HCT116 (cell line): ENCODE data around the gene LIPH. TPM values are rescaled to one million over a fixed set of nuclear protein-coding genes. Genes with fewer than 3 reads are reported as not detected.

Experiments used
- ATAC-seq: fragments of 200-7000 bp; cut with Tn5 transposase; 2 replicates; pipeline ENCODE4 v1.9.1; 2020; ENCODE audit warnings: mild to moderate bottlenecking, moderate library complexity
- BruUV-seq: library from RNA; stranded (reverse); fragments of 400-500 nt; replicated peaks from 2 replicates; lab custom pipeline; 2021; lab: Mats Ljungman, UMichigan
- CTCF ChIA-PET: fragments of 300-600 bp; sonication (Branson Sonifier 250); formaldehyde crosslinking; loops from one replicate; lab custom pipeline; 2021; ENCODE audit warnings: antibody characterized with exemption; lab: Charles Lee
- POLR2A ChIA-PET: fragments of 300-600, 350-600 bp; sonication (Branson Sonifier 250); formaldehyde crosslinking; loops from one replicate; lab custom pipeline; 2021; ENCODE audit warnings: antibody characterized with exemption; lab: Charles Lee
- RAD21 ChIA-PET, 2 experiments: fragments of 300-600 bp; sonication (Branson Sonifier 250); formaldehyde crosslinking; loops; one replicate each; lab custom pipeline; 2023; ENCODE audit warnings: low total read pairs in 2 of 2; ENCODE audit not compliant: uncharacterized antibody in 2 of 2, unreplicated experiment in 2 of 2, low non-redundant PET in 1 of 2; lab: Charles Lee
- DNase-seq: peaks from one replicate; pipeline ENCODE4 v3.0.0-alpha.2; 2010; ENCODE audit warnings: low read depth, low spot score
- H2AFZ ChIP-seq: fragments of 200-600 bp; shearing (Covaris generic), sonication (generic); 2 replicates; pipeline ENCODE4 v1.6.1; 2017; ENCODE audit warnings: low read depth, mixed run types, mixed read lengths, antibody characterized with exemption, low read length; ENCODE audit not compliant: poor library complexity, severe bottlenecking
- H3K27ac ChIP-seq: 2 replicates; pipeline ENCODE4 v1.5.1; 2012; ENCODE audit warnings: low read depth, low read length
- H3K27me3 ChIP-seq: fragments of 200-600 bp; sonication (generic); 2 replicates; pipeline ENCODE4 v1.6.1; 2016; ENCODE audit warnings: mixed run types, low read length, mixed read lengths; ENCODE audit not compliant: insufficient read depth
- H3K36me3 ChIP-seq, 2 experiments: fragments of 200-500 bp in 1 of 2; fragments of 200-600 bp in 1 of 2; sonication (Bioruptor generic) in 1 of 2; sonication (generic) in 1 of 2; 2 replicates each; pipeline versions ENCODE4 v1.5.1 to v1.6.1; 2014 to 2016; ENCODE audit warnings: low read length in 2 of 2, inconsistent platforms in 1 of 2, mixed read lengths in 1 of 2, mixed run types in 1 of 2; ENCODE audit not compliant: insufficient read depth in 2 of 2, control insufficient read depth in 1 of 2
- H3K4me1 ChIP-seq, 2 experiments: fragments of 200-600 bp in 1 of 2; sonication (generic) in 1 of 2; 2 replicates each; pipeline versions ENCODE4 v1.5.1 to v1.6.1; 2012 to 2017; ENCODE audit warnings: low read length in 2 of 2, inconsistent platforms in 1 of 2, mild to moderate bottlenecking in 1 of 2, mixed read lengths in 1 of 2, mixed run types in 1 of 2, moderate library complexity in 1 of 2; ENCODE audit not compliant: insufficient read depth in 2 of 2, control insufficient read depth in 1 of 2
- H3K4me2 ChIP-seq: fragments of 200-600 bp; sonication (generic); 2 replicates; pipeline ENCODE4 v1.6.1; 2017; ENCODE audit warnings: mixed run types, low read length, mixed read lengths
- H3K4me3 ChIP-seq, 2 experiments: fragments of 200-600 bp in 1 of 2; sonication (generic) in 1 of 2; replicated peaks in 1 of 2; 2 replicates each; pipeline ENCODE4 v1.5.1; 2011 to 2016; ENCODE audit warnings: low read length in 2 of 2, control low read depth in 1 of 2, low read depth in 1 of 2, mild to moderate bottlenecking in 1 of 2, mixed read lengths in 1 of 2, mixed run types in 1 of 2
- H3K79me2 ChIP-seq: fragments of 200-600 bp; sonication (generic); 2 replicates; pipeline ENCODE4 v1.6.1; 2017; ENCODE audit warnings: mild to moderate bottlenecking, mixed run types, low read length, moderate library complexity, mixed read lengths; ENCODE audit not compliant: insufficient read depth
- H3K9ac ChIP-seq: fragments of 200-600 bp; sonication (generic); 2 replicates; pipeline ENCODE4 v1.6.1; 2016; ENCODE audit warnings: low read length, mixed read lengths
- H3K9me2 ChIP-seq: fragments of 200-600 bp; sonication (generic), shearing (Covaris generic); 2 replicates; pipeline ENCODE4 v1.6.1; 2017; ENCODE audit warnings: mixed run types, mild to moderate bottlenecking, moderate library complexity; ENCODE audit not compliant: insufficient read depth
- H3K9me3 ChIP-seq, 2 experiments: fragments of 200-500 bp in 1 of 2; fragments of 200-600 bp in 1 of 2; sonication (Bioruptor generic) in 1 of 2; sonication (generic) in 1 of 2; 2 replicates each; pipeline ENCODE4 v1.6.1; 2014 to 2017; ENCODE audit warnings: low read length in 2 of 2, mixed read lengths in 2 of 2, inconsistent platforms in 1 of 2, low read depth in 1 of 2, mild to moderate bottlenecking in 1 of 2, mixed run types in 1 of 2, moderate library complexity in 1 of 2; ENCODE audit not compliant: control insufficient read depth in 1 of 2, insufficient read depth in 1 of 2
- H4K20me1 ChIP-seq: fragments of 200-600 bp; sonication (generic), shearing (Covaris generic); 2 replicates; pipeline ENCODE4 v1.6.1; 2017; ENCODE audit warnings: mixed run types, mild to moderate bottlenecking, moderate library complexity; ENCODE audit not compliant: insufficient read depth
- ATF3 ChIP-seq: IDR thresholded peaks from 2 replicates; pipeline ENCODE4 v1.6.1; 2012
- CTCF ChIP-seq, 3 experiments: fragments of 200-600 bp in 1 of 3; sonication (generic) in 1 of 3; IDR thresholded peaks in 2 of 3; conservative IDR thresholded peaks in 1 of 3; 2 replicates each; pipeline ENCODE4 v1.5.1; 2012 to 2017; ENCODE audit warnings: low read depth in 2 of 3, low read length in 2 of 3, antibody characterized with exemption in 1 of 3, borderline replicate concordance in 1 of 3, control low read depth in 1 of 3, mild to moderate bottlenecking in 1 of 3, mixed read lengths in 1 of 3, mixed run types in 1 of 3, moderate library complexity in 1 of 3; ENCODE audit not compliant: insufficient read depth in 1 of 3
- EGR1 ChIP-seq: IDR thresholded peaks from 2 replicates; pipeline ENCODE4 v1.6.1; 2012; ENCODE audit warnings: low read depth
- ELF1 ChIP-seq: IDR thresholded peaks from 2 replicates; pipeline ENCODE4 v1.6.1; 2012; ENCODE audit warnings: low read depth, borderline replicate concordance
- EZH2 ChIP-seq: fragments of 200-600 bp; sonication (generic); IDR thresholded peaks from 2 replicates; pipeline ENCODE4 v1.6.1; 2017; ENCODE audit warnings: antibody characterized with exemption, mixed run types
- EZH2phosphoT487 ChIP-seq: fragments of 200-600 bp; IDR thresholded peaks from 2 replicates; pipeline ENCODE4 v1.6.1; 2018; ENCODE audit warnings: antibody characterized with exemption, borderline replicate concordance
- FOSL1 ChIP-seq: IDR thresholded peaks from 2 replicates; pipeline ENCODE4 v1.6.1; 2012; ENCODE audit warnings: low read depth
- JUND ChIP-seq: IDR thresholded peaks from 2 replicates; pipeline ENCODE4 v1.6.1; 2012
- MAX ChIP-seq: IDR thresholded peaks from 2 replicates; pipeline ENCODE4 v1.6.1; 2012
- RAD21 ChIP-seq: IDR thresholded peaks from 2 replicates; pipeline ENCODE4 v1.6.1; 2012; ENCODE audit warnings: low read depth, mild to moderate bottlenecking
- REST ChIP-seq: IDR thresholded peaks from 2 replicates; pipeline ENCODE4 v1.6.1; 2012; ENCODE audit warnings: low read depth
- SIN3A ChIP-seq: IDR thresholded peaks from 2 replicates; pipeline ENCODE4 v1.6.1; 2012; ENCODE audit warnings: low read depth
- SP1 ChIP-seq: IDR thresholded peaks from 2 replicates; pipeline ENCODE4 v1.6.1; 2012; ENCODE audit warnings: low read depth
- SRF ChIP-seq: IDR thresholded peaks from 2 replicates; pipeline ENCODE4 v1.6.1; 2012; ENCODE audit warnings: low read depth
- TCF7L2 ChIP-seq: IDR thresholded peaks from 2 replicates; pipeline ENCODE4 v1.7.0; 2011; ENCODE audit warnings: borderline replicate concordance, inconsistent platforms; ENCODE audit not compliant: insufficient read depth, insufficient read length; ENCODE audit errors: extremely low read depth
- YY1 ChIP-seq: IDR thresholded peaks from 2 replicates; pipeline ENCODE4 v1.6.1; 2011; ENCODE audit warnings: low read length, low read depth, moderate library complexity, mild to moderate bottlenecking; ENCODE audit not compliant: insufficient replicate concordance; ENCODE audit errors: extremely low read depth
- ZBTB33 ChIP-seq: IDR thresholded peaks from 2 replicates; pipeline ENCODE4 v1.6.1; 2011; ENCODE audit warnings: mild to moderate bottlenecking, low read length, moderate library complexity; ENCODE audit not compliant: insufficient replicate concordance; ENCODE audit errors: extremely low read depth
- ZFX ChIP-seq: fragments of 450-650 bp; IDR thresholded peaks from 2 replicates; pipeline ENCODE4 v1.6.1; 2017
- ZNF274 ChIP-seq: fragments of 200-500 bp; sonication (Bioruptor generic); IDR thresholded peaks from 2 replicates; pipeline ENCODE4 v1.6.1; 2014; ENCODE audit warnings: mild to moderate bottlenecking, low read depth, low read length, inconsistent platforms
- intact Hi-C: fragments of 100-400 bp; cut with micrococcal nuclease; formaldehyde crosslinking; loops from 2 replicates; pipeline ENCODE4 v1.10.0; 2022
- total RNA-seq: library from RNA; stranded (reverse); gene quantifications from one replicate; pipeline ENCODE4 v1.2.1, GENCODE V29; 2021; ENCODE audit not compliant: unreplicated experiment

The LIPH gene
- total RNA-seq, 1 experiment from 2014 or later: 13.7 TPM

GRCh38 chr3:185465471-185465870, 86.9 kb downstream of the LIPH start:
- Histone ChIP-seq H3K4me3 (no peak overlapping the region), H3K9ac (no peak overlapping the region), H4K20me1 (no peaks in the 10 kb centered on the region), H3K9me3 (no peaks in the 10 kb centered on the region), H3K27me3 (no peaks in the 10 kb centered on the region), H3K9me2 (no peaks in the 10 kb centered on the region), H3K4me1 (peaks cover 10% of the 10 kb centered on the region in 2 experiments), H3K79me2 (no peaks in the 10 kb centered on the region), H3K27ac (no peak overlapping the region), H2AFZ (no peak overlapping the region), H3K4me2 (no peak overlapping the region), H3K36me3 (no peaks in the 10 kb centered on the region)
- intact Hi-C loops: no loop called here
- CTCF ChIA-PET: no interaction called here
- POLR2A ChIA-PET: no interaction called here
- DNase-seq: no peak
- RAD21 ChIA-PET: interaction anchor here in 1 of 2 experiments (0.5 kb wide), 1 partner anchor 94 kb away, joined by 9 read pairs; no protein-coding TSS in a partner anchor
- TF ChIP-seq SP1: no peak
- TF ChIP-seq EGR1: no peak
- no peak for TF ChIP-seq ZBTB33
- TF ChIP-seq EZH2phosphoT487: no peak
- no peak for TF ChIP-seq TCF7L2
- TF ChIP-seq ZNF274: no peak
- TF ChIP-seq MAX: no peak
- no peak for TF ChIP-seq SRF
- TF ChIP-seq ELF1: no peak
- no peak for TF ChIP-seq RAD21
- TF ChIP-seq SIN3A: no peak
- TF ChIP-seq JUND: no peak
- TF ChIP-seq ZFX: no peak
- no peak for TF ChIP-seq CTCF (IDR thresholded peaks at IDR 0.05 in 2 of 3, conservative IDR thresholded peaks at IDR 0.05 in 1 of 3; ENCODE audit: borderline replicate concordance in 1 of 3, insufficient read depth in 1 of 3, low read depth in 2 of 3, low read length in 2 of 3)
- no peak for TF ChIP-seq REST
- no peak for TF ChIP-seq ATF3
- no peak for TF ChIP-seq EZH2
- TF ChIP-seq YY1: no peak
- no peak for TF ChIP-seq FOSL1
- no peak for ATAC-seq
- no TSS peak for BruUV-seq
